GM18861 (cell line): ENCODE results near the gene PGLYRP3.
"Not testable (repeated sequence)": the region's sequence is repeated elsewhere in the genome, so short reads cannot be mapped to it uniquely, and the experiment has no call there.

ENCODE experiments used
- ATAC-seq: cut with Tn5 transposase; IDR thresholded peaks from one replicate; pipeline ENCODE4 v1.9.1; 2021; ENCODE audit not compliant: unreplicated experiment

The PGLYRP3 gene

DNA sequence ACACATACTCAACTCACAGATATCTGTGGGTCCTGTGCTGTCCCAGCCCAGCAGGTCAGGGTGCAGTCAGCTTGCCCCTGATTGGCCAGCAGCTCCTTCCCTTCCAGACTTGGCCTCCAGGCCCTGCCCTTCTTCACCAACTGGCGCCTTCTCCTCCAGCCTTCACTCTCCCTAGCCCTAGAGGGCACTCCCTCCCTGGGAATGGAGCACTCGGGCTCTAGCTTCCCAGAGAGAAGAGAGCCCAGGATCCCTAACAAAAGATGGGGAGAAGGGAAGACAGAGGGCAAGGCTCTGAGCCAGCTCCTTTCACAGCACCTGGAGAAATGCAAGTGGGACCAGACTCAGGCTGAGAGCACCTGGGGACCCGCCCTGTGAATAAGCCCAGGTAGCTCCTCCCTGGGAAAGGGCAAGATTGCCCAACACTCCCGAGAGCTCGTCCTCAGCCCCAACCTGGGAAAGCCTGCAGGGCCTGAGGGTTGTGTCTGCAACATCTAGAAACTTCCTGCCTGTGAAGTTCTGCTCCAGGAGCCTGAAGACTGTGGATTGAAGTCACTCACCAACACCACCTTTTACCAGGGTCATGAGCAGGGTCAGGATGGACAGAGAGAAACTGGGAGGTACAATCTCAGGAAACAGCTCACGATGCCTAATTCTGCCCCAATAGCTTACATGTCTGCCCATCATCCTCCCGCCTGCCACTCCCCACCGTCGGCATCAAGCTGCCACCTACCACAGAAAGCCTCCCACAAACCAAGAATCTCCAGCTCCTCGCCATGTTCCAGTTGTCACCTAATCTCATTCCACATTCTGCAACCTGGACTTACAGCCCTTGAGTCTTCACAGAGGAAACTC is 36.0 kb upstream of the PGLYRP3 start, which contains the start of gene PGLYRP4:
TSS of gene PGLYRP4 (minus strand) at position 331 of the 852 bp plus-strand sequence. CDS start 909 bp downstream, outside the sequence.
- no peak for ATAC-seq

- no peak for ATAC-seq
These were observed 35.1 kb upstream of the PGLYRP3 start for GRCh38 chr1:153347856-153348255.

GRCh38 chr1:153347049-153347448 is 34.3 kb upstream of the PGLYRP3 start:
- ATAC-seq = not testable (repeated sequence)

DNA sequence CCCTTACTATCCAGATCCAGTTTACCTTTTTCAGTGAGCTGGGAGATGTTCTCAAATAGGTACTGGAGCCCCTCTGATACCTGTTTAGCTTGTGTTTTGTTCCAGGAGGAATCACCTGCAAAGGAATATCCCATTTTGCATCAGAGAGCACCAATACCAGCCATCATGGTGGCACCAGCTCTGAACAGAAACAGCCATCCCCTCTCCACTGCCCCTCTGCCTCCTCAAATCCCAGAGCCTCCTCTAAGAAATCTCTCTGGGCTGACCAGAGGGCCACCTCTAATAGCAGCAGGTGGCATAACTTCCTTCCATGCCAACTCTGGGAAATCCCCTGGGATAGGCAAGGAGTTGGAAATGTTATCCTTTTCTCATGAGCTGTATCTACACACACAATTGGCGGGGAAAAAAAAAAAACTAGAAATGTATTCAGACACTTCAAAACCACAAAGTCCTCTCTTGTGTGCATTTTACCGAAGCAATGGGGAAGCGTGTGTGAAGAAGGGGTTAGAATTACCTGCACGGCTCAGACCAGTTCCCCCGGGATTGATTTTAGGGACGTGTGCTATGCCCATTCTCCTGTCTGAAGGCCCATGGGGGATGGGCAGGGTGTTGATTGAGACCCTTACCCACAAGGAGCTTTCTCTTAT is 33.4 kb upstream of the PGLYRP3 start:
- no peak for ATAC-seq

DNA sequence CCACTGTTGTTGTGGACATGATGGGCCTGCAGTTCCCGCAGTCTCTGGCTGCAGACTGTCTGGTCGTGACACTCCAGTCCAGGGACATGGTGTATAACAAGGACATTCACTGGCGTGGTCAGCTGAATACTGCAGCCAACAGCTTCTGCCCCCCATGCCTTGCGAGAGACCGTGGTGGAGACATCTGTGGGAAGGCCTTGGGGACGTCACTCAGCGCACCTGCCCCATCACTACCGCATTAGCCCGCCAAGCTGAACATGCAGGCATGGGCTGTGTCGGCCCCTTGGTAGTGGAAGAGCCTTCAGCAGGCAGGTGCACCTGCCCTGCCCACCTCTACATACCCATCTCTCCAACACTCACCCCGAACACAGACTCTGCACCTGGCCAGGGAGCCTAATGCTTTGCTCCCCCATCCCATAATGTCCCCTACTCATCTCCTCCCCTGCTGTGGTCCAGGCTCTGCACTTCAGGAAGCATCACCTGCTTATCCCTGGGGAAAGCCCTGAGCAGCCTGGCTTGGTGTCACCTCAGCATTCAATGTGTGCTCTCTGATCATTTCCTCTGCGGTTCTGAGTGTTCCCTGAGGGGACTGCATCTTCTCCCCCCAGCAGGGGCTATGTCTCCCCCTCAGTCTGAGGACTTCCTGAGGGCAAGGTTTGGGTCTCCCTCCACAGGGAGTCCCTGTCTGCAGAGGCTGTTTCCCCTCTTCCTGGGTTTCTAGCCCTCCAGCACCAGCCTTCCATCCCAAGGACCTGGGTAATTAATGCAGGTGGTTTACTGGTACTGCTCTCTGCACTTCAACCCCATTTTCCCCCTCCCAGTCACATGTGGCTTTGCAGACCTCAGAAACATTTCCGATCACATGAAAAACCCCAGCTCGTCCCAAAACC is 32.7 kb upstream of the PGLYRP3 start:
- ATAC-seq = no peak

DNA sequence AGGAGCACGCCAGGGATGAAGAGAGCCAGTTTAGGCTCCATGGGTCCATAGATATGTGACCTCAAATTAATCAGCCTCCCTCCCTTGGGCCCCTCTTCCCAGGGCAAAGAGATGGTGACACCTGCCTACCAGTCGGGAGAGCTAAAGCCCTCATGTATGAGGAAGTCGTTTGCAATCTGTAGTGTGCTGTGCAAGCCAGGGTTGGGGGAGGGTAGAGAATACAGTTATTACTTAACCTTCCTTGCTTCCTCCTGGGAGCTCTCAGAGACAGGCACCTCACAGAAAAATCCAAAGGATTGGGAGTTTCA is 31.9 kb upstream of the PGLYRP3 start:
- ATAC-seq = no peak

DNA sequence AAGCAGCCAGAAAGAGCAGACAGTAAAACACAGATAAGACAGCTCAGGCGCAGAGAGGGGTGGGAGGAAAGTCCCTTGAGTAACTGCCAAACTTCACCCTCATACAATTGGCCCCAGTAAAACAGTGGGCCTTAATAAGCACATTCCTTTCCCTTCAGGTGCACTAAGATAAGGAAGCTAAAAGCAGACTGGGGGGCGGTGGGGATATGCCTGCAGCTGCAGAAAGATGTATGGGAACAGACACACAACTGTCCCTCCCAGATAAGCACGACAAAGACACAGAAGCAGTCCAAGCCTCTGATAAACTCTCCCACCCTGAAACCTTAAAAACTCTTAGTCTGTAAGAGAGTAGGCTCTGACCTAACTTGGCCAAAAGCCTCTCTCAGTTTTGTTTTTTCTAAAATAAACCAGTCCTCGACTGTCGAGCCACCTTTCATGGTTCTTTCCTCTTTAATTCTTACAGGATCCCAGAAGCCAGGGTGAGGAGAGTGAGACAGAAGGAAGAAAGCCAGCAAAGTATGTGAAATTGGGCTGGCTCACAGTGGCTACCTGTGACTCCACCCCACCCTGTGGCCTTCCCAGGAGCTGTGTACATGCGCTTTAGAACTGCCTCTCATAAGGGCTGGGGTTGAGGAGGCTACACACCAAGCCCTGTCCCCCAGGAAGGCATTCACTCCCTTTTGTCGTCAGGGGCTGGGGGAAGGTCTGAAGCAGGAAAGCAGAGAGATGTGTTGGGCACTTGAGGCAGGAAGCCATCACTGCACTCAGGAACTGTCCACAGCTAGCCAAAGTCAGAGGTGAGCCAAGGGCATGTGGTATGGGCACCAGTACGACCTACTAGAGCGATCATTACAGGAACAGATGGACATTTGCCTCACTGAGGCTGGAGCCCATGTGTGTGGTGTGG is 31.3 kb upstream of the PGLYRP3 start:
- ATAC-seq = no peak

GRCh38 chr1:153343040-153343681 is 30.4 kb upstream of the PGLYRP3 start:
- ATAC-seq = no peak

- ATAC-seq = no peak
These were observed 29.4 kb upstream of the PGLYRP3 start for GRCh38 chr1:153342178-153342577.

- ATAC-seq = no peak
These were observed 28.7 kb upstream of the PGLYRP3 start for GRCh38 chr1:153341431-153341934.

- no peak for ATAC-seq
These were observed 27.6 kb upstream of the PGLYRP3 start for GRCh38 chr1:153340356-153340755.

DNA sequence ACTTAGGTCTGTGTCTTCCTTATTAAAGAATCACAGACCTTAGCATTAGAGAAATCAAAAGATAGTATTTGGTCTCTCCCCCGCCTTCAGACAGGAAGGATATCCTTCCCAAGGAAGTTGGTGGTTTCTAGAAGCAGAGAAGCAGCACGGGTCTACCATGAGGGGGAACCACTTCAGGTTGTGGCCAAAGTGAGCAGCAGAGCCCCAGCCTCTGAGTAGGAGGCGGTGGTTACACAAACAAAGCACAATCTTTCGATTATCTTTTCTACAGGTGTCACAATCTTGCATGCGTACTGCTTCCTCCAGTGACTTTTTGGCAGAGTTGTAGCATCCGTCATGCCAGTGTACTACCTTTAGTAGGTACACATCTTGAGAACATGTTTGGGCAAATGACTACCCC is 27.1 kb upstream of the PGLYRP3 start:
- no peak for ATAC-seq

- no peak for ATAC-seq
These were observed 25.5 kb upstream of the PGLYRP3 start for GRCh38 chr1:153337980-153338853.

DNA sequence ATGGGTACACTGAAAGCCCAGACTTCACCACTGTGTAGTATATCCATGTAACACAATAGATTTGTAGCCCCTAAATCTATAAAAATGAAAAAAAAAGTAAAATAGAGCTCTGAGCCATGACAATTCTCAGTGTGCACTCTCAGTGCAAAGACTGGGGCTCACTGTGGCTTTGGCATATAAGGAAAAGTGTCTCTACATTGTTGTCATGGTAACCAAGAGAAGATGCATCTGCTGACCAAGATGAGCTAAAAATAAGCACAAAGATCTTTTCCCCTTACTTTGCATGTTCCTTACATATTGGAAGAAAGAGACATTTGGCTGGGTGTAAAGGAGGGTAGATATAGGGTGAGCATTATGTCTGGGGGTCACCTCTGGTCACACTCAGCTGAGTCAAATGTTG is 23.9 kb upstream of the PGLYRP3 start:
- ATAC-seq = no peak

DNA sequence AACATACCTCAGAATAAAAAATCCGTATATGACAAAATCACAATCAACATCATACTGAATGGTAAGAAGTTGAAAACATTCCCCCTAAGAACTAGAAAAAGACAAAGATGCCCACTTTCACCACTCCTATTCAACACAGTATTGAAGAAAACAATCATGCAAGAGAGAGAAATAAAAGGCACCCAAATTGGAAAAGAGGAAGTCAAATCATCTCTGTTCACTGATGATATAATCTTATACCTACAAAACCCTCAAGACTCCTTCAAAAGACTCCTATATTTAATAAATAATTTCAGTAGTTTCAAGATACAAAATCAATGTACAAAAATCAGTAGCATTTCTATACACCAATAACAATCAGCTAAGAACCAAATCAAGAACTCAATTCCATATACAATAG is 21.1 kb upstream of the PGLYRP3 start:
- no peak for ATAC-seq

DNA sequence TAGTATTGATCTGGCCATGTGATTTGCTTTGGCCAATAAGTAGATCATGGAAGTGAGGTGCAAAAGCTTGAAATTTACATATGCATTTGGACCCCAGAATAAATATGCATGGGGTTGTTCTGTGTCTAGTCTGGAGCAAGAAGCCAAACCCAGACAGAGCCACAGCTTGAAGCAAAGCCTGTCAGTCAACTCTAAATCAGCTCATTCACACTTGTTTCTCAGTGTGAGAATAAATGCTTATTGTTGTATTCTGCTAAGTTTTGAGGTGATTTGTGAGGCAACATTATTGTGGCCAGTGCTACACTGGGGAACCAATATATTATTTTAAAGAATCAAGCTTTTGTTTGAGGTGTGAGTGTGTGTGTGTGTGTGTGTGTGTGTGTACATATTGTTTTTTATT is 12.2 kb upstream of the PGLYRP3 start:
- no peak for ATAC-seq

- no peak for ATAC-seq
These were observed 9.8 kb upstream of the PGLYRP3 start for GRCh38 chr1:153322568-153322967.

GRCh38 chr1:153318145-153318544 is 5.4 kb upstream of the PGLYRP3 start:
- not testable (repeated sequence) for ATAC-seq

DNA sequence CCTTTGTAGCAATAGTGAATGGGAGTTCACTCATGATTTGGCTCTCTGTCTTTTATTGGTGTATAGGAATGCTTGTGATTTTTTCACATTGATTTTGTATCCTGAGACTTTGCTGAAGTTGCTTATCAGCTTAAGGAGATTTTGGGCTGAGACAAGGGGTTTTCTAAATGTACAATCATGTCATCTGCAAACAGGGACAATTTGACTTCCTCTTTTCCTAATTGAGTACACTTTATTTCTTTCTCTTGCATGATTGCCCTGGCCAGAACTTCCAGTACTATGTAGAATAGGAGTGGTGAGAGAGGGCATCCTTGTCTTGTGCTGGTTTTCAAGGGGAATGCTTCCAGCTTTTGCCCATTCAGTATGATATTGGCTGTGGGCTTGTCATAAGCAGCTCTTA is 3.3 kb upstream of the PGLYRP3 start:
- ATAC-seq = not testable (repeated sequence)
